Renal cortical epithelial cell (primary cell): ENCODE data around the gene DHX29. TPM values are rescaled to one million over a fixed set of nuclear protein-coding genes. Genes with fewer than 3 reads are reported as not detected.
A peak's percentile ranks its signal among the peaks of the same experiment; 100 is the strongest.
"Not testable (repeated sequence)": the region's sequence is repeated elsewhere in the genome, so short reads cannot be mapped to it uniquely, and the experiment has no call there.

Experiments used
- DNase-seq: peaks from one replicate; pipeline ENCODE4 v3.0.0-alpha.2; 2011; ENCODE audit warnings: low read depth
- total RNA-seq: library from RNA; depleted of rRNA; stranded (reverse); fragments of >200 nt; gene quantifications from 2 replicates; pipeline ENCODE4 v1.2.3, GENCODE V29; 2014

DHX29 gene, protein sequence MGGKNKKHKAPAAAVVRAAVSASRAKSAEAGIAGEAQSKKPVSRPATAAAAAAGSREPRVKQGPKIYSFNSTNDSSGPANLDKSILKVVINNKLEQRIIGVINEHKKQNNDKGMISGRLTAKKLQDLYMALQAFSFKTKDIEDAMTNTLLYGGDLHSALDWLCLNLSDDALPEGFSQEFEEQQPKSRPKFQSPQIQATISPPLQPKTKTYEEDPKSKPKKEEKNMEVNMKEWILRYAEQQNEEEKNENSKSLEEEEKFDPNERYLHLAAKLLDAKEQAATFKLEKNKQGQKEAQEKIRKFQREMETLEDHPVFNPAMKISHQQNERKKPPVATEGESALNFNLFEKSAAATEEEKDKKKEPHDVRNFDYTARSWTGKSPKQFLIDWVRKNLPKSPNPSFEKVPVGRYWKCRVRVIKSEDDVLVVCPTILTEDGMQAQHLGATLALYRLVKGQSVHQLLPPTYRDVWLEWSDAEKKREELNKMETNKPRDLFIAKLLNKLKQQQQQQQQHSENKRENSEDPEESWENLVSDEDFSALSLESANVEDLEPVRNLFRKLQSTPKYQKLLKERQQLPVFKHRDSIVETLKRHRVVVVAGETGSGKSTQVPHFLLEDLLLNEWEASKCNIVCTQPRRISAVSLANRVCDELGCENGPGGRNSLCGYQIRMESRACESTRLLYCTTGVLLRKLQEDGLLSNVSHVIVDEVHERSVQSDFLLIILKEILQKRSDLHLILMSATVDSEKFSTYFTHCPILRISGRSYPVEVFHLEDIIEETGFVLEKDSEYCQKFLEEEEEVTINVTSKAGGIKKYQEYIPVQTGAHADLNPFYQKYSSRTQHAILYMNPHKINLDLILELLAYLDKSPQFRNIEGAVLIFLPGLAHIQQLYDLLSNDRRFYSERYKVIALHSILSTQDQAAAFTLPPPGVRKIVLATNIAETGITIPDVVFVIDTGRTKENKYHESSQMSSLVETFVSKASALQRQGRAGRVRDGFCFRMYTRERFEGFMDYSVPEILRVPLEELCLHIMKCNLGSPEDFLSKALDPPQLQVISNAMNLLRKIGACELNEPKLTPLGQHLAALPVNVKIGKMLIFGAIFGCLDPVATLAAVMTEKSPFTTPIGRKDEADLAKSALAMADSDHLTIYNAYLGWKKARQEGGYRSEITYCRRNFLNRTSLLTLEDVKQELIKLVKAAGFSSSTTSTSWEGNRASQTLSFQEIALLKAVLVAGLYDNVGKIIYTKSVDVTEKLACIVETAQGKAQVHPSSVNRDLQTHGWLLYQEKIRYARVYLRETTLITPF (N-terminal part only)
- total RNA-seq, result 23.4 and 39.8 TPM in 2 replicates

DNA sequence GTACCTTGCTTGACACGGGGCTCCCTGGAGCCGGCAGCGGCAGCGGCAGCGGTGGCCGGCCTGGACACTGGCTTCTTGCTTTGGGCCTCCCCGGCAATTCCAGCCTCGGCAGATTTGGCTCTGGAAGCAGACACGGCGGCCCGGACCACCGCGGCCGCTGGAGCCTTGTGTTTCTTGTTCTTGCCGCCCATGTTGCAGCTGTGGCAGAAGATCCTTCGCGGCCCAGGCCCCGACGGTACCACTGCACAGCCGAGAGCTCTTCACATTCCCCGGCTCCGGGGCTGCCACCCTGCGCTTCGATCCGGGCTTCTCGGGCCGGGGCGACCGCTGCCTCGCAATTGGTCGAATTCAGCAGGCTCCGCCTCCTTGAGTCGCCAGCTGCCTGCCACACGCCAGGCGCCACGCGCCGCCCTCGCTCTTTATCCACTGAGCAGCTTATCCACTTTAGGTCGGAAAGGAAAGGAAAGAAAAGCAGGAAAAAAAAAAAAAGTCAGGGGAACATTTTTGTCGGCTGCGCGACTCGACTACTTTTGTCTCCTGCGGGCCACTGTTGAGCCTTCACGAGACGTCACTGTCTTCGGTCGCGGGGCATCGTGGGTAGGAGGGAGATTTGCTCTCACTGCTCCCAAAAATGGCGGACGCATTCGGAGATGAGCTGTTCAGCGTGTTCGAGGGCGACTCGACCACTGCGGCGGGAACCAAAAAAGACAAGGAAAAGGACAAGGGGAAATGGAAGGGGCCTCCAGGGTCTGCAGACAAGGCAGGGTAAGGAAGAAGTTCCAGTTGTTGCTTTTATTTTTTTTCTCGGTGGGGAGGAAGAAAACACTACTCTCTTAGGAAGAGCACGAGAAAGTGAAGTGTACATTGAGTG lies at the start of gene DHX29, which contains the start of gene MTREX:
DHX29 (minus strand) TSS at position 312 of the 871 bp plus-strand sequence; CDS start at position 191, 121 bp downstream.
MTREX (plus strand) TSS at position 607 of the 871 bp plus-strand sequence; CDS start at position 632, 25 bp downstream.
- peak; percentile 82 for DNase-seq

GRCh38 chr5:55356896-55357295 lies 49.4 kb upstream of the DHX29 start:
- DNase-seq, result no peak

DNA sequence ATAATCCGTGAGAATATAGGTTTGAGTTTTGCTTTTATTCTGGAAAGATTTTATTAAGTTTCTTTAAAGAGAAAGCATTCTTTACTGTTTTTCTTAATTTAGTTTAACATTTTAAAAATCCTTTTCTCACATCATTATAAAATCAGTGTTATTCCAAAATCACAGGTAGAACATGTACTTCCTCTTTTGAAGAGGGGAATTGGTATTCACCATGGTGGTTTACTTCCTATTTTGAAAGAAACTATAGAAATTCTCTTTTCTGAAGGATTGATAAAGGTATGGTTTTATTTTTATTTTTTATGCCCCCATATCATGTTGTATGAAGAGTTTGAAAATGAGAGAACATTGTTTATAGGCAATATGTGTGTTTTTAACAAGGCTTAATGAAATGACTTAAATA lies 43.3 kb upstream of the DHX29 start:
- DNase-seq, result no peak

- no peak for DNase-seq
These were observed 40.3 kb upstream of the DHX29 start for GRCh38 chr5:55347786-55348185.

GRCh38 chr5:55345327-55345726 lies 37.8 kb upstream of the DHX29 start:
- DNase-seq, result peak; percentile 68

DNA sequence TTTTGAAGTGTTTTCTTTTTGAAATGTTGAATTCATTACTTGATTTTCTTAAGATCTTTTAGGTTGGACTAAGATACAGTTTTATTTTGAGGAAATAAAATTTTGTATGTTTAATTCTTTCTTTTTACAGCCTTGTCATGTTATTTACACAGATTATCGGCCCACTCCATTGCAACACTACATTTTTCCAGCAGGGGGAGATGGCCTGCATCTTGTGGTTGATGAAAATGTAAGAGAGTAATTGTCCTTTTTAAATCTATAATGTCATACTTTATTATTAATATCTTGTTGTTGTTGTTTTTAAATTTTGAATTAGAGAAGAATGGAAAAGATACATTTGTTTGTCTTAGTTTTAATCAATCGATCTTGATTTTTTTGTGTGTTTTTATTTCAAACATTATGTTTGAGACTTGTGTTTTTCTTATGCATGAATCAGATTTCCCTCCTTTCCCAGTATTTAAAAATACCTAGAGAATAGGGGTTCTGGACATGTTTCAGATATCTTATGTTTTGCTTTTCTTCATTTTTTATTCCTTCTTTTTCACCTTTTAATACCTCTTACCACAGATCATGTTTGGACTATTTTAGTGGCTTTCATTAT lies 37.0 kb upstream of the DHX29 start:
- DNase-seq, result peak; percentile 61

DNA sequence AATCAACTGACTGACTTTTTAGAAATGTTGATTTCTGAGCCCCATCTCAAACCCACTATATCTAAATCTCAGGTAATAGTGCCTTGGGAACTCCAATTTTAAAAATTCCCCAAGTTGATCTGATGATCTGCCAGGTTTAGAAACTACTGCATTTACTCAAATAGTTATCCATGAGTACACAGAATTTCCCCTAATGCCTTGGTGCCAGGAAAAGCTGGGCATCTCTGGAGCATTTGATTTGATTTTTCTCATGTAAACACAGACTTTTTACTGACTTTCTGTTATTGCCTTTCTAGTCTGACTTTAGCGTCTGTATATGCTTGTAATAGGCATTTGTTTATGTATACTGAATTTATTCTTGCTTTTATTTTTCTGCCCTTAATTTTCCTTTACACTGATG lies 36.1 kb upstream of the DHX29 start:
- no peak for DNase-seq

- no peak for DNase-seq
These were observed 35.6 kb upstream of the DHX29 start for GRCh38 chr5:55343107-55343506.

GRCh38 chr5:55338810-55339243 lies 31.3 kb upstream of the DHX29 start:
- no peak for DNase-seq

- DNase-seq, result peak; percentile 5
These were observed 30.7 kb upstream of the DHX29 start for GRCh38 chr5:55338092-55338613.

- no peak for DNase-seq
These were observed 26.3 kb upstream of the DHX29 start for GRCh38 chr5:55333811-55334210.

GRCh38 chr5:55333017-55333416 lies 25.5 kb upstream of the DHX29 start:
- no peak for DNase-seq

- DNase-seq, result peak; percentile 9
These were observed 23.8 kb upstream of the DHX29 start for GRCh38 chr5:55331321-55331720.

DNA sequence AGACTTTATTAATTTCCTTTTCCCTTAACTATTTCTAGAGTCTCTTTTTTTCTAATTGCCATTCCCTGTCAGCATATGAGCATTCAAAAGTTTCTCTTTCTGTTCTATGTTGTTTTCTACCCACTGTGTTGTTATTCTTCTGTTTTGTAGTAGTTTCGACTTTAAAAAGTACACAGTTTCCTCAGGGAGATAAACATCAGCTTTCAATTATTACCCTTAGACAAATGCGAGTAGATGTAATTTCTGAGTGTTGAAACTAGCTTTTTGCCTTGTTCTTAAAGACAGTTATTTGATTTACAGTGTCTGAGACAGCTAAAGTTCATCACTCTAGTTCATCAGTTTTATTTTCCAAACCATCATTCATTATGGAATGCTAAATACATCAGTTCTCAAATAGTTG lies 19.8 kb upstream of the DHX29 start:
- no peak for DNase-seq

DNA sequence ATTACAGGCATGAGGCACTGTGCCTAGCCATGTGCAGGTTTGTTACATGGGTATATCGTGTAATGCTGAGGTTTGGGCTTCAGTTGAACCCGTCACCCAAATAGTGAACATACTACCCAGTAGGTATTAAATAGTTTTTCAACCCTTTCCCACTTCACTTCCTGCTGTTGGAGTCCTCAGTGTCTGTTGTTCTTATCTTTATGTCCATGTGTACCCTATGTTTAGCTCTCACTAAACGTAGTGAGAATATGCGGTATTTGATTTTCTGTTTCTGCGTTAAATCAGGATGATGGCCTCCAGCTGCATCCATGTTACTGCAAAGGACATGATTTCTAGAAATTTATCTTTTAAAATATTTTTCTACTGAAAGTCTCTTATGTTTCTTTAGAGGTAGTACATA lies 18.1 kb upstream of the DHX29 start:
- no peak for DNase-seq

DNA sequence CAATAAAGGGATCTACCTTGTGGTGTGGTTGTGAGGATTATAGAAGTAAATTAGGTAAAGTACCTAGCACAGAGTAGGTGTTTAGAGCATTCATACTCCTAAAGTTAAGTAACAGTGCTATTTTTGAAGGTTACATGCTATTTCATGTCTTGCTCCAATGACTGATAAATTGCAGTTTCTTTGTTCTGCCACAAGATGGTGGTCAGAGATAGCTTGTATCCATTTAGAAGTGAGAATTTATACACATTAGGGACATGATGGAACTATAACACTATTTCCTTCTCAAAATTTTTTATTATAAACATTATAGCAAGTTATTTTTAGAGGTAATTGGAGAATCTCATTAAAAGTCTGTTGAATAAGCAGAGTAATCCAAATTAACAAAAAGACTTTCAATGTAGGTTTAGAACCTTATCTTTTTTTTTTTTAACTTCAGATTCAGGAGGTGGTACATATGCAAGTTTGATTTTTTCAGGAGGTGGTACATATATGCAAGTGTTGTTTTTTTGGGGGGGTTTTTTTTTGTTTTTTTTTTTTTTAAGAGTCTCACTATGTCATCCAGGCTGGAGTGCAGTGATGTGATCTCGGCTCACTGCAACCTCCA lies 17.4 kb upstream of the DHX29 start:
- peak; percentile 60 for DNase-seq

- no peak for DNase-seq
These were observed 16.5 kb upstream of the DHX29 start for GRCh38 chr5:55324006-55324405.

GRCh38 chr5:55320571-55320970 lies 13.1 kb upstream of the DHX29 start:
- DNase-seq, result no peak

DNA sequence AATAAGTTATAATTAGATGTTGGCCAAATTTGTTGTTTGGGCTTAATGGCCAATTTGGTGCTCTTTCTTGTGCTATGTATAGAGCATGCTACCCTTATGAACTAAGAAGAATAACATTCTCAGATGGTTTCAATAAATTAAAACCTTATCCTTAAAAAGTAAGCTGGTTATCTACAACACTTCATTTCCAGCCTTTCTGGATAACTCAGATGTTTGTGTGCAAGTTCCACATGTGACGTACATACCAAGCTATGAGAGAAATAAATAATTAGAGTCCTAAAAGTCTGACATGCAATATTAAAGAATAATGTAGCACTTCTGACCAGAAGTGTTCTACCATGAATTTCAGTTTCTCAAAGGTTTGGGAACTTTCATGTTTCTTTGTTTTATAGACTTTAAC lies 12.0 kb upstream of the DHX29 start:
- DNase-seq, result no peak

DNA sequence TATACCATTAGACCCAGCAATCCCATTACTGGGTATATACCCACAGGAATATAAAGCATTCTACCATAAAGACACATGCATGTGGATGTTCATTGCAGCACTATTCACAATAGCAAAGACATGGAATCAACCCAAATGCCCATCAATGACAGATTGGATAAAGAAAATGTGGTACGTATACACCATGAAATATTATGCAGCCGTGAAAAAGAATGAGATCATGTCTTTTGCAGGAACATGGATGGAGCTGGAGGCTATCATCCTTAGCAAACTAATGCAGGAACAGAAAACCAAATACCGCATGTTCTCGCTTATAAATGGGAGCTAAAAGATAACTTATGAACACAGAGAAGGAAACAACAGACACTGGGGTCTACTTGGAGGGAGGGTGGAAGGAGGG lies 10.7 kb upstream of the DHX29 start:
- DNase-seq, result not testable (repeated sequence)
